HepG2 (cell line): ENCODE results near the gene ORC6. TPM values are rescaled to one million over a fixed set of nuclear protein-coding genes. Genes with fewer than 3 reads are reported as not detected.

Experiments used
- HDAC2 ChIP-seq: sonication (generic); formaldehyde crosslinking; IDR thresholded peaks from 2 replicates; pipeline ENCODE4 v1.4.0; 2020; ENCODE audit warnings: missing genetic modification reagents
- KLF11 ChIP-seq: IDR thresholded peaks from 2 replicates; pipeline ENCODE4 v1.6.1; 2016; ENCODE audit warnings: missing compliant biosample characterization
- MEF2D ChIP-seq: sonication (generic); formaldehyde crosslinking; IDR thresholded peaks from 2 replicates; pipeline ENCODE4 v1.5.1; 2020; ENCODE audit warnings: mild to moderate bottlenecking, missing genetic modification reagents
- MYNN ChIP-seq: sonication (generic); formaldehyde crosslinking; IDR thresholded peaks from 2 replicates; pipeline ENCODE4 v1.4.0; 2020; ENCODE audit warnings: mild to moderate bottlenecking, low read depth, missing genetic modification reagents
- NFE2 ChIP-seq: sonication (generic); formaldehyde crosslinking; IDR thresholded peaks from 2 replicates; pipeline ENCODE4 v1.4.0; 2020; ENCODE audit warnings: missing genetic modification reagents
- TBX3 ChIP-seq: fragments of 450-650 bp; IDR thresholded peaks from 2 replicates; pipeline ENCODE4 v1.6.1; 2017; ENCODE audit warnings: antibody characterized with exemption, mild to moderate bottlenecking, inconsistent platforms, borderline replicate concordance
- TCF7L2 ChIP-seq: IDR thresholded peaks from 2 replicates; pipeline ENCODE4 v1.6.1; 2011; ENCODE audit warnings: mild to moderate bottlenecking, low read depth, low read length, moderate library complexity
- ZNF607 ChIP-seq: sonication (generic); formaldehyde crosslinking; IDR thresholded peaks from 2 replicates; pipeline ENCODE4 v1.5.1; 2020; ENCODE audit warnings: missing genetic modification reagents, mild to moderate bottlenecking, borderline replicate concordance
- polyA plus RNA-seq, 8 experiments: library from polyadenylated mRNA; depleted of rRNA in 3 of 8; stranded (reverse) in 7 of 8; unstranded in 1 of 8; fragments of >200 nt; fragmentation: Illumina TruSeq in 4 of 8; extraction: Trizol in 4 of 8; gene quantifications; 2 replicates each; pipeline versions ENCODE4 v1.2.1 to v1.2.3, GENCODE V29; 2011 to 2016; ENCODE audit warnings: low read depth in 4 of 8, missing spikeins in 1 of 8, mixed read lengths in 1 of 8; ENCODE audit not compliant: insufficient read depth in 1 of 8
- total RNA-seq, 5 experiments: library from RNA; depleted of rRNA; stranded (reverse); fragments of >200 nt; fragmentation: Illumina TruSeq; extraction: Trizol; gene quantifications; 2 replicates each; pipeline ENCODE4 v1.2.3, GENCODE V29; 2016; ENCODE audit warnings: low read depth in 1 of 5
- TF ChIP-seq, protein P1 (sequence below), 2 experiments: sonication (generic) in 1 of 2; formaldehyde crosslinking in 1 of 2; IDR thresholded peaks; 2 replicates each; pipeline versions ENCODE4 v1.5.1 to v1.6.1; 2011 to 2020; ENCODE audit warnings: borderline replicate concordance in 1 of 2, low read depth in 1 of 2, low read length in 1 of 2, mild to moderate bottlenecking in 1 of 2, missing genetic modification reagents in 1 of 2, moderate library complexity in 1 of 2
- TF ChIP-seq, protein P2 (sequence below): sonication (generic); formaldehyde crosslinking; IDR thresholded peaks from 2 replicates; pipeline ENCODE4 v1.8.0; 2022; ENCODE audit warnings: mild to moderate bottlenecking, missing genetic modification reagents
- TF ChIP-seq, protein P3 (sequence below): sonication (generic); formaldehyde crosslinking; conservative IDR thresholded peaks from 2 replicates; pipeline ENCODE4 v1.4.0; 2020; ENCODE audit warnings: mild to moderate bottlenecking, missing genetic modification reagents, moderate library complexity
- TF ChIP-seq, protein P4 (sequence below): sonication (generic); formaldehyde crosslinking; IDR thresholded peaks from 2 replicates; pipeline ENCODE4 v1.4.0; 2020; ENCODE audit warnings: missing genetic modification reagents, mild to moderate bottlenecking, borderline replicate concordance
- TF ChIP-seq, protein P5 (sequence below): sonication (generic); formaldehyde crosslinking; IDR thresholded peaks from 2 replicates; pipeline ENCODE4 v1.5.1; 2020; ENCODE audit warnings: mild to moderate bottlenecking, missing genetic modification reagents, moderate library complexity
- TF ChIP-seq, protein P6 (sequence below): sonication (generic); formaldehyde crosslinking; IDR thresholded peaks from 2 replicates; pipeline ENCODE4 v1.8.1; 2023; ENCODE audit warnings: mild to moderate bottlenecking, missing genetic modification reagents, borderline replicate concordance
- TF ChIP-seq, protein P7 (sequence below): sonication (generic); formaldehyde crosslinking; IDR thresholded peaks from 2 replicates; pipeline ENCODE4 v1.4.0; 2020; ENCODE audit warnings: missing genetic modification reagents

Gene ORC6
- total and polyA plus RNA-seq, 2 of the 13 experiments (the other 11 are each of a cell fraction or from before 2014, with no cell fraction given), result 34.2 to 69.8 TPM

DNA sequence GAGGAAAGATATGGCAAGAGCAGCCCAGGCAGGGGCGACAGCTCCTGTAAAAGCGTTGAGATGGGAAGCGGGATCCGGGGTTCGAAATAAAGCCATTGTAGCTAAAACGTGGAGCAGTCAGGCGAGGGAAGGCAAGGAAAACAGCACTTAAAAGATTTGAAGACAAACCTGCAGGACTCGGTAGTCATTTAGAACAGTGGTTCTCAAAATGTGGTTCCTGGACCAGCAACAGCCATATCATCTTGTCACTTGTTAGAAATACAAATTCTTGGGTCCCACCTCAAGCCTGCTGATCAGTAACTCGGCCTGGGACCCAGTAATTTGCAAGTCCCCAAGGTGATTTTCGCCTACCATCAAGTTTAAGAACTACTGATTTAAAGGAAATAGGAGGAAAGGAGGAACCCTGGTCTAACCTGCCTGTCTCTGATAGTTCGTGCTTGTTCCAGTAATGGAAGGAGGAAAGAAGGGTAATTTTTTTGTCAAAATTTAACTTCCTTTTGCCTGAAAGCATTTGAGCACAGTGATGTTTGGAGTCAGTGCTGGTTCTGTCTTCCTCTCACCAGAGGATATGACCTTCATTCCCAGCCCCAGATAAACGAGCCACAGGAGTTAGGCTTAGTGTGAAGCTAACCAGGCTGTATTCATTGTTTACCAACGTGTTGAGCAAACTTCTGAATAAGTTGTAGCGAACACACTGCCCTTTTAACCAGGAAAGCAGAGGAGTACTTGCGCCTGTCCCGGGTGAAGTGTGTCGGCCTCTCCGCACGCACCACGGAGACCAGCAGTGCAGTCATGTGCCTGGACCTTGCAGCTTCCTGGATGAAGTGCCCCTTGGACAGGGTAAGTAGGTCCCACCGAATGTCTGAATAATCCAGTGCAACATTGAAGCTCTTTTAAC lies 1.1 kb downstream of the ORC6 start (continued):
- TF ChIP-seq, protein P1, sequence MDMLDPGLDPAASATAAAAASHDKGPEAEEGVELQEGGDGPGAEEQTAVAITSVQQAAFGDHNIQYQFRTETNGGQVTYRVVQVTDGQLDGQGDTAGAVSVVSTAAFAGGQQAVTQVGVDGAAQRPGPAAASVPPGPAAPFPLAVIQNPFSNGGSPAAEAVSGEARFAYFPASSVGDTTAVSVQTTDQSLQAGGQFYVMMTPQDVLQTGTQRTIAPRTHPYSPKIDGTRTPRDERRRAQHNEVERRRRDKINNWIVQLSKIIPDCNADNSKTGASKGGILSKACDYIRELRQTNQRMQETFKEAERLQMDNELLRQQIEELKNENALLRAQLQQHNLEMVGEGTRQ (IDR thresholded peaks at IDR 0.05; ENCODE audit: low read depth, low read length), result peak; percentile 25; the same call in 1 of the 2 replicates
- TF ChIP-seq, protein P1 (CRISPR knock-in tag; IDR thresholded peaks at IDR 0.05; ENCODE audit: borderline replicate concordance), result no peak; the same call in 1 of the 2 replicates
- TF ChIP-seq, protein P2, sequence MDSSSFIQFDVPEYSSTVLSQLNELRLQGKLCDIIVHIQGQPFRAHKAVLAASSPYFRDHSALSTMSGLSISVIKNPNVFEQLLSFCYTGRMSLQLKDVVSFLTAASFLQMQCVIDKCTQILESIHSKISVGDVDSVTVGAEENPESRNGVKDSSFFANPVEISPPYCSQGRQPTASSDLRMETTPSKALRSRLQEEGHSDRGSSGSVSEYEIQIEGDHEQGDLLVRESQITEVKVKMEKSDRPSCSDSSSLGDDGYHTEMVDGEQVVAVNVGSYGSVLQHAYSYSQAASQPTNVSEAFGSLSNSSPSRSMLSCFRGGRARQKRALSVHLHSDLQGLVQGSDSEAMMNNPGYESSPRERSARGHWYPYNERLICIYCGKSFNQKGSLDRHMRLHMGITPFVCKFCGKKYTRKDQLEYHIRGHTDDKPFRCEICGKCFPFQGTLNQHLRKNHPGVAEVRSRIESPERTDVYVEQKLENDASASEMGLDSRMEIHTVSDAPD (CRISPR knock-in tag), result peak; percentile 34; the same call in 1 of the 2 replicates
- TF ChIP-seq, protein P3, sequence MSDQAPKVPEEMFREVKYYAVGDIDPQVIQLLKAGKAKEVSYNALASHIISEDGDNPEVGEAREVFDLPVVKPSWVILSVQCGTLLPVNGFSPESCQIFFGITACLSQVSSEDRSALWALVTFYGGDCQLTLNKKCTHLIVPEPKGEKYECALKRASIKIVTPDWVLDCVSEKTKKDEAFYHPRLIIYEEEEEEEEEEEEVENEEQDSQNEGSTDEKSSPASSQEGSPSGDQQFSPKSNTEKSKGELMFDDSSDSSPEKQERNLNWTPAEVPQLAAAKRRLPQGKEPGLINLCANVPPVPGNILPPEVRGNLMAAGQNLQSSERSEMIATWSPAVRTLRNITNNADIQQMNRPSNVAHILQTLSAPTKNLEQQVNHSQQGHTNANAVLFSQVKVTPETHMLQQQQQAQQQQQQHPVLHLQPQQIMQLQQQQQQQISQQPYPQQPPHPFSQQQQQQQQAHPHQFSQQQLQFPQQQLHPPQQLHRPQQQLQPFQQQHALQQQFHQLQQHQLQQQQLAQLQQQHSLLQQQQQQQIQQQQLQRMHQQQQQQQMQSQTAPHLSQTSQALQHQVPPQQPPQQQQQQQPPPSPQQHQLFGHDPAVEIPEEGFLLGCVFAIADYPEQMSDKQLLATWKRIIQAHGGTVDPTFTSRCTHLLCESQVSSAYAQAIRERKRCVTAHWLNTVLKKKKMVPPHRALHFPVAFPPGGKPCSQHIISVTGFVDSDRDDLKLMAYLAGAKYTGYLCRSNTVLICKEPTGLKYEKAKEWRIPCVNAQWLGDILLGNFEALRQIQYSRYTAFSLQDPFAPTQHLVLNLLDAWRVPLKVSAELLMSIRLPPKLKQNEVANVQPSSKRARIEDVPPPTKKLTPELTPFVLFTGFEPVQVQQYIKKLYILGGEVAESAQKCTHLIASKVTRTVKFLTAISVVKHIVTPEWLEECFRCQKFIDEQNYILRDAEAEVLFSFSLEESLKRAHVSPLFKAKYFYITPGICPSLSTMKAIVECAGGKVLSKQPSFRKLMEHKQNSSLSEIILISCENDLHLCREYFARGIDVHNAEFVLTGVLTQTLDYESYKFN (CRISPR knock-in tag), result peak; percentile 53
- TF ChIP-seq MEF2D (CRISPR knock-in tag), result no peak
- TF ChIP-seq NFE2, result no peak
- no peak for TF ChIP-seq MYNN (CRISPR knock-in tag)
- no peak for TF ChIP-seq TCF7L2
- TF ChIP-seq TBX3, result no peak
- TF ChIP-seq, protein P4, sequence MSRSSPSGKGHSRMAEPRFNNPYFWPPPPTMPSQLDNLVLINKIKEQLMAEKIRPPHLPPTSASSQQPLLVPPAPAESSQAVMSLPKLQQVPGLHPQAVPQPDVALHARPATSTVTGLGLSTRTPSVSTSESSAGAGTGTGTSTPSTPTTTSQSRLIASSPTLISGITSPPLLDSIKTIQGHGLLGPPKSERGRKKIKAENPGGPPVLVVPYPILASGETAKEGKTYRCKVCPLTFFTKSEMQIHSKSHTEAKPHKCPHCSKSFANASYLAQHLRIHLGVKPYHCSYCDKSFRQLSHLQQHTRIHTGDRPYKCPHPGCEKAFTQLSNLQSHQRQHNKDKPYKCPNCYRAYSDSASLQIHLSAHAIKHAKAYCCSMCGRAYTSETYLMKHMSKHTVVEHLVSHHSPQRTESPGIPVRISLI (CRISPR knock-in tag), result no peak
- TF ChIP-seq ZNF607, result peak; percentile 60; the same call in 1 of the 2 replicates
- peak; percentile 73 for TF ChIP-seq HDAC2 (CRISPR knock-in tag)
- TF ChIP-seq KLF11 (CRISPR knock-in tag), result 0 out of 2 replicates have a peak, but pooled peaks have one; percentile 66
- TF ChIP-seq, protein P5, sequence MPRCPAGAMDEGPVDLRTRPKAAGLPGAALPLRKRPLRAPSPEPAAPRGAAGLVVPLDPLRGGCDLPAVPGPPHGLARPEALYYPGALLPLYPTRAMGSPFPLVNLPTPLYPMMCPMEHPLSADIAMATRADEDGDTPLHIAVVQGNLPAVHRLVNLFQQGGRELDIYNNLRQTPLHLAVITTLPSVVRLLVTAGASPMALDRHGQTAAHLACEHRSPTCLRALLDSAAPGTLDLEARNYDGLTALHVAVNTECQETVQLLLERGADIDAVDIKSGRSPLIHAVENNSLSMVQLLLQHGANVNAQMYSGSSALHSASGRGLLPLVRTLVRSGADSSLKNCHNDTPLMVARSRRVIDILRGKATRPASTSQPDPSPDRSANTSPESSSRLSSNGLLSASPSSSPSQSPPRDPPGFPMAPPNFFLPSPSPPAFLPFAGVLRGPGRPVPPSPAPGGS, result 0 out of 2 replicates have a peak, but pooled peaks have one; percentile 44
- TF ChIP-seq, protein P6, sequence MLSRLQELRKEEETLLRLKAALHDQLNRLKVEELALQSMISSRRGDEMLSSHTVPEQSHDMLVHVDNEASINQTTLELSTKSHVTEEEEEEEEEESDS (CRISPR knock-in tag), result 0 out of 2 replicates have a peak, but pooled peaks have one; percentile 23
- TF ChIP-seq, protein P7, sequence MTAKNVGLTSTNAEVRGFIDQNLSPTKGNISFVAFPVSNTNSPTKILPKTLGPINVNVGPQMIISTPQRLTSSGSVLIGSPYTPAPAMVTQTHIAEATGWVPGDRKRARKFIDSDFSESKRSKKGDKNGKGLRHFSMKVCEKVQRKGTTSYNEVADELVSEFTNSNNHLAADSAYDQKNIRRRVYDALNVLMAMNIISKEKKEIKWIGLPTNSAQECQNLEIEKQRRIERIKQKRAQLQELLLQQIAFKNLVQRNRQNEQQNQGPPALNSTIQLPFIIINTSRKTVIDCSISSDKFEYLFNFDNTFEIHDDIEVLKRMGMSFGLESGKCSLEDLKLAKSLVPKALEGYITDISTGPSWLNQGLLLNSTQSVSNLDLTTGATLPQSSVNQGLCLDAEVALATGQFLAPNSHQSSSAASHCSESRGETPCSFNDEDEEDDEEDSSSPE (CRISPR knock-in tag), result no peak; the same call in 1 of the 2 replicates
